ENCODE results near the gene TEKT2. TPM values are rescaled to one million over a fixed set of nuclear protein-coding genes. Genes with fewer than 3 reads are reported as not detected.

The TEKT2 gene
- total and polyA plus RNA-seq, 2 of the 8 experiments (the other 6 are each of a cell fraction or from before 2014, with no cell fraction given), result 1.6 to 1.7 TPM

GRCh38 chr1:36068866-36069265, 15.0 kb upstream of the TEKT2 start:
- H2BK5ac ChIP-seq (ENCODE audit: low read depth, low read length), result no peak overlapping the region
- H2AFZ ChIP-seq (ENCODE audit: low read length), result no peak overlapping the region
- H3K9me3 ChIP-seq (ENCODE audit: insufficient read depth in 2 of 2, low read depth in 1 of 2, low read length in 1 of 2), result no peaks in the 10 kb centered on the region
- H3K23me2 ChIP-seq (ENCODE audit: low read depth, low read length), result no peaks in the 10 kb centered on the region
- no peaks in the 10 kb centered on the region for H3K27me3 ChIP-seq (replicated peaks in 1 of 4; ENCODE audit: control insufficient read depth in 3 of 4, extremely low read depth in 1 of 4, insufficient read depth in 3 of 4, low read length in 3 of 4)
- 88% methylated on average over 2 of the region's 2 CpGs; no CpG with 5 or more reads in 1 of the 2 experiments for WGBS, 2 experiments (ENCODE audit: extremely low coverage in 1 of 2, insufficient coverage in 1 of 2, insufficient read length in 1 of 2, insufficient replicate concordance in 2 of 2, low coverage in 1 of 2, low lambda C conversion rate in 2 of 2, missing lambda C conversion rate in 1 of 2)
- H4K5ac ChIP-seq (ENCODE audit: insufficient read length, low read depth, low read length), result no peak overlapping the region
- POLR2A ChIA-PET (ENCODE audit: partially characterized antibody), result no interaction called here
- DNase-seq (ENCODE audit: low read depth in 1 of 2, low spot score in 2 of 2) (no peak), FAIRE-seq (no peak)
- H4K8ac ChIP-seq (ENCODE audit: extremely low read depth, insufficient read depth, low read length), result no peak overlapping the region
- no peak overlapping the region for H3K4me3 ChIP-seq (ENCODE audit: extremely low read depth in 1 of 4, insufficient read depth in 2 of 4, low read depth in 3 of 4, low read length in 4 of 4)
- no peak overlapping the region for H3K27ac ChIP-seq (ENCODE audit: low read depth, low read length)
- no peak overlapping the region for H2BK12ac ChIP-seq (ENCODE audit: low read depth, low read length)
- H3K4me1 ChIP-seq (replicated peaks in 1 of 4; ENCODE audit: control insufficient read depth in 3 of 4, insufficient read depth in 4 of 4, low read length in 3 of 4), result no peaks in the 10 kb centered on the region
- H2AK5ac ChIP-seq (ENCODE audit: low read depth, low read length), result no peak overlapping the region
- no peak overlapping the region for H3K4me2 ChIP-seq (ENCODE audit: insufficient read depth in 1 of 2, low read depth in 2 of 2, low read length in 2 of 2)
- CTCF ChIA-PET (ENCODE audit: partially characterized antibody), result no interaction called here
- H3K56ac ChIP-seq (replicated peaks; ENCODE audit: insufficient read length, low read depth, low read length), result no peak overlapping the region
- no peak overlapping the region for H4K91ac ChIP-seq (replicated peaks; ENCODE audit: insufficient read length, low read length)
- no peaks in the 10 kb centered on the region for H3K79me1 ChIP-seq (ENCODE audit: low read depth, low read length)
- no peak overlapping the region for H2BK20ac ChIP-seq (ENCODE audit: low read length)
- H3K18ac ChIP-seq (ENCODE audit: extremely low read depth, low read length), result no peak overlapping the region
- TF ChIP-seq KDM5A (IDR thresholded peaks at IDR 0.05; ENCODE audit: low read length), result no peak
- no peak for TF ChIP-seq TAF7 (optimal IDR thresholded peaks at IDR 0.05; ENCODE audit: borderline replicate concordance, low read depth, low read length)
- TF ChIP-seq SP2 (IDR thresholded peaks at IDR 0.05; ENCODE audit: low read length), result no peak
- TF ChIP-seq TEAD4 (IDR thresholded peaks at IDR 0.05; ENCODE audit: low read depth, low read length), result no peak
- no peak for TF ChIP-seq BRCA1 (IDR thresholded peaks at IDR 0.05; ENCODE audit: low read depth, low read length)
- TF ChIP-seq POLR2AphosphoS5 (IDR thresholded peaks at IDR 0.05; ENCODE audit: low read depth, low read length), result no peak
- no peak for TF ChIP-seq POU5F1 (IDR thresholded peaks at IDR 0.05; ENCODE audit: low read depth, low read length)
- TF ChIP-seq POLR2A (IDR thresholded peaks at IDR 0.05; ENCODE audit: control extremely low read depth in 1 of 2, low read depth in 2 of 2, low read length in 2 of 2), result no peak
- no peak for TF ChIP-seq KDM4A (IDR thresholded peaks at IDR 0.05; ENCODE audit: low read depth, low read length, severe bottlenecking)
- no peak for TF ChIP-seq BCL11A (IDR thresholded peaks at IDR 0.05; ENCODE audit: low read depth in 2 of 2, low read length in 2 of 2)
- no peaks in the 10 kb centered on the region for H3K79me2 ChIP-seq (ENCODE audit: control insufficient read depth in 1 of 2, insufficient read depth in 2 of 2, low read length in 2 of 2)
- no peak overlapping the region for H3K23ac ChIP-seq (ENCODE audit: insufficient read length)
- H4K20me1 ChIP-seq (replicated peaks in 1 of 2; ENCODE audit: control insufficient read depth in 1 of 2, insufficient read depth in 2 of 2, low read length in 2 of 2), result no peaks in the 10 kb centered on the region
- H3K4ac ChIP-seq (replicated peaks; ENCODE audit: insufficient read length, low read depth, low read length), result no peak overlapping the region
- H3K14ac ChIP-seq (ENCODE audit: insufficient read length), result no peak overlapping the region
- H3K36me3 ChIP-seq (ENCODE audit: control insufficient read depth in 2 of 4, insufficient read depth in 4 of 4, low read length in 3 of 4), result no peaks in the 10 kb centered on the region
- no peak overlapping the region for H3K9ac ChIP-seq (replicated peaks in 1 of 4; ENCODE audit: extremely low read depth in 1 of 4, low read depth in 3 of 4, low read length in 3 of 4)
- H2BK120ac ChIP-seq (replicated peaks; ENCODE audit: low read depth, low read length), result no peak overlapping the region
- H2BK15ac ChIP-seq (ENCODE audit: low read length), result no peak overlapping the region
